H1 (cell line): ENCODE measurements around the gene TPRKB. TPM values are rescaled to one million over a fixed set of nuclear protein-coding genes. Genes with fewer than 3 reads are reported as not detected.

Experiments used
- CTCF ChIA-PET: fragments of 300-600 bp; sonication (Branson Sonifier 250); formaldehyde crosslinking; loops from one replicate; lab custom pipeline; 2021; ENCODE audit not compliant: partially characterized antibody; lab: Charles Lee
- POLR2A ChIA-PET: fragments of 300-600 bp; sonication (Branson Sonifier 250); formaldehyde crosslinking; loops from one replicate; lab custom pipeline; 2021; ENCODE audit warnings: inconsistent platforms; ENCODE audit not compliant: partially characterized antibody; lab: Charles Lee
- DNase-seq, 2 experiments: peaks; one replicate each; pipeline versions ENCODE4 v3.0.0 to v3.0.0-alpha.2; 2010 to 2022; ENCODE audit warnings: low spot score in 2 of 2, low read depth in 1 of 2, mixed read lengths in 1 of 2
- FAIRE-seq: peaks from 2 replicates; lab custom pipeline; 2011; peaks lifted over from hg19 to GRCh38; lab: Jason Lieb, UNC
- H2AFZ ChIP-seq: 2 replicates; pipeline ENCODE4 v1.8.1; 2012; ENCODE audit warnings: low read length, inconsistent platforms
- H2AK5ac ChIP-seq: 2 replicates; pipeline ENCODE4 v1.6.1; 2013; ENCODE audit warnings: low read depth, low read length
- H2BK120ac ChIP-seq: replicated peaks from 2 replicates; pipeline ENCODE3; 2013; ENCODE audit warnings: low read depth, low read length, inconsistent platforms
- H2BK12ac ChIP-seq: 2 replicates; pipeline ENCODE4 v1.6.1; 2013; ENCODE audit warnings: low read depth, low read length
- H2BK15ac ChIP-seq: 2 replicates; pipeline ENCODE4 v1.6.1; 2013; ENCODE audit warnings: low read length
- H2BK20ac ChIP-seq: 2 replicates; pipeline ENCODE4 v1.6.1; 2013; ENCODE audit warnings: low read length
- H2BK5ac ChIP-seq: 2 replicates; pipeline ENCODE4 v1.6.1; 2013; ENCODE audit warnings: low read depth, low read length
- H3K14ac ChIP-seq: 2 replicates; pipeline ENCODE4 v1.6.1; 2013; ENCODE audit warnings: inconsistent platforms; ENCODE audit not compliant: insufficient read length
- H3K18ac ChIP-seq: 2 replicates; pipeline ENCODE4 v1.6.1; 2013; ENCODE audit warnings: low read length; ENCODE audit errors: extremely low read depth
- H3K23ac ChIP-seq: 2 replicates; pipeline ENCODE4 v1.6.1; 2013; ENCODE audit warnings: inconsistent platforms; ENCODE audit not compliant: insufficient read length
- H3K23me2 ChIP-seq: 2 replicates; pipeline ENCODE4 v1.6.1; 2013; ENCODE audit warnings: low read depth, low read length
- H3K27ac ChIP-seq: 2 replicates; pipeline ENCODE4 v1.6.1; 2011; ENCODE audit warnings: low read depth, low read length, inconsistent platforms
- H3K27me3 ChIP-seq, 4 experiments: replicated peaks in 1 of 4; 1 replicate in 1 of 4; 2 replicates in 3 of 4; pipeline versions ENCODE4 v1.6.1 to v1.8.1; 2011 to 2013; ENCODE audit warnings: low read length in 3 of 4, mild to moderate bottlenecking in 3 of 4, inconsistent platforms in 2 of 4, mixed read lengths in 2 of 4, moderate library complexity in 1 of 4; ENCODE audit not compliant: control insufficient read depth in 3 of 4, insufficient read depth in 3 of 4; ENCODE audit errors: extremely low read depth in 1 of 4
- H3K36me3 ChIP-seq, 4 experiments: 2 replicates each; pipeline versions ENCODE4 v1.6.1 to v1.8.1; 2011 to 2013; ENCODE audit warnings: mild to moderate bottlenecking in 4 of 4, low read length in 3 of 4, moderate library complexity in 2 of 4, control low read depth in 1 of 4, inconsistent platforms in 1 of 4; ENCODE audit not compliant: insufficient read depth in 4 of 4, control insufficient read depth in 2 of 4
- H3K4ac ChIP-seq: replicated peaks from 2 replicates; pipeline ENCODE3; 2013; ENCODE audit warnings: low read length, low read depth, mixed read lengths, inconsistent platforms; ENCODE audit not compliant: insufficient read length
- H3K4me1 ChIP-seq, 4 experiments: replicated peaks in 1 of 4; 1 replicate in 1 of 4; 2 replicates in 3 of 4; pipeline versions ENCODE4 v1.6.1 to v1.8.1; 2011 to 2013; ENCODE audit warnings: low read length in 3 of 4, inconsistent platforms in 2 of 4, mixed read lengths in 1 of 4; ENCODE audit not compliant: insufficient read depth in 4 of 4, control insufficient read depth in 3 of 4
- H3K4me2 ChIP-seq, 2 experiments: 2 replicates each; pipeline versions ENCODE4 v1.6.1 to v1.8.1; 2011 to 2013; ENCODE audit warnings: low read depth in 2 of 2, low read length in 2 of 2, control low read depth in 1 of 2, inconsistent platforms in 1 of 2, mild to moderate bottlenecking in 1 of 2; ENCODE audit not compliant: insufficient read depth in 1 of 2
- H3K4me3 ChIP-seq, 4 experiments: fragments of 200-600, 300-600 bp in 1 of 4; sonication (generic), shearing (Covaris generic), sonication (Bioruptor Twin) in 1 of 4; 2 replicates each; pipeline versions ENCODE4 v1.5.1 to v1.8.1; 2011 to 2016; ENCODE audit warnings: low read length in 4 of 4, low read depth in 3 of 4, control low read depth in 2 of 4, inconsistent platforms in 2 of 4, mild to moderate bottlenecking in 2 of 4, mixed read lengths in 1 of 4, moderate library complexity in 1 of 4; ENCODE audit not compliant: insufficient read depth in 2 of 4; ENCODE audit errors: extremely low read depth in 1 of 4
- H3K56ac ChIP-seq: replicated peaks from 2 replicates; pipeline ENCODE3; 2013; ENCODE audit warnings: low read depth, mild to moderate bottlenecking, mixed read lengths, low read length, inconsistent platforms; ENCODE audit not compliant: insufficient read length
- H3K79me1 ChIP-seq: 2 replicates; pipeline ENCODE4 v1.6.1; 2013; ENCODE audit warnings: low read depth, low read length, control low read depth
- H3K79me2 ChIP-seq, 2 experiments: 2 replicates each; pipeline versions ENCODE4 v1.6.1 to v1.8.1; 2012 to 2013; ENCODE audit warnings: low read length in 2 of 2, mild to moderate bottlenecking in 2 of 2, inconsistent platforms in 1 of 2; ENCODE audit not compliant: insufficient read depth in 2 of 2, control insufficient read depth in 1 of 2
- H3K9ac ChIP-seq, 4 experiments: replicated peaks in 1 of 4; 1 replicate in 1 of 4; 2 replicates in 3 of 4; pipeline versions ENCODE4 v1.6.1 to v1.8.1; 2011 to 2013; ENCODE audit warnings: low read depth in 3 of 4, low read length in 3 of 4, control low read depth in 2 of 4, mild to moderate bottlenecking in 2 of 4, moderate library complexity in 2 of 4, inconsistent platforms in 1 of 4; ENCODE audit errors: extremely low read depth in 1 of 4
- H3K9me3 ChIP-seq, 2 experiments: 2 replicates each; pipeline versions ENCODE4 v1.6.1 to v1.8.1; 2012 to 2013; ENCODE audit warnings: mild to moderate bottlenecking in 2 of 2, moderate library complexity in 2 of 2, control low read depth in 1 of 2, inconsistent platforms in 1 of 2, low read depth in 1 of 2, low read length in 1 of 2, mixed read lengths in 1 of 2; ENCODE audit not compliant: insufficient read depth in 2 of 2
- H4K20me1 ChIP-seq, 2 experiments: replicated peaks in 1 of 2; 2 replicates each; pipeline versions ENCODE3 to v1.8.1; 2011 to 2013; ENCODE audit warnings: inconsistent platforms in 2 of 2, low read length in 2 of 2, mild to moderate bottlenecking in 1 of 2; ENCODE audit not compliant: insufficient read depth in 2 of 2, control insufficient read depth in 1 of 2
- H4K5ac ChIP-seq: 2 replicates; pipeline ENCODE4 v1.6.1; 2013; ENCODE audit warnings: low read length, low read depth, mixed read lengths, inconsistent platforms; ENCODE audit not compliant: insufficient read length
- H4K8ac ChIP-seq: 2 replicates; pipeline ENCODE4 v1.8.0; 2013; ENCODE audit warnings: mild to moderate bottlenecking, moderate library complexity, low read length, inconsistent platforms; ENCODE audit not compliant: insufficient read depth; ENCODE audit errors: extremely low read depth
- H4K91ac ChIP-seq: replicated peaks from 2 replicates; pipeline ENCODE3; 2013; ENCODE audit warnings: low read length, mixed read lengths, inconsistent platforms; ENCODE audit not compliant: insufficient read length
- CTBP2 ChIP-seq: IDR thresholded peaks from 2 replicates; pipeline ENCODE4 v1.7.0; 2011; ENCODE audit warnings: borderline replicate concordance, mild to moderate bottlenecking, moderate library complexity, mixed read lengths, low read length; ENCODE audit not compliant: insufficient read depth, insufficient read length
- NRF1 ChIP-seq: IDR thresholded peaks from 2 replicates; pipeline ENCODE4 v1.6.1; 2011; ENCODE audit warnings: mild to moderate bottlenecking, low read depth, low read length, improper control_type of control experiment
- RAD21 ChIP-seq, 2 experiments: IDR thresholded peaks in 1 of 2; conservative IDR thresholded peaks in 1 of 2; 2 replicates each; pipeline ENCODE4 v1.6.1; 2011; ENCODE audit warnings: low read depth in 2 of 2, low read length in 2 of 2, improper control_type of control experiment in 1 of 2, inconsistent platforms in 1 of 2, mild to moderate bottlenecking in 1 of 2, moderate library complexity in 1 of 2
- SAP30 ChIP-seq: fragments of 300-600 bp; sonication (generic); IDR thresholded peaks from 2 replicates; pipeline ENCODE4 v1.7.1; 2012; ENCODE audit warnings: low read length, moderate library complexity, mild to moderate bottlenecking, inconsistent platforms; ENCODE audit not compliant: insufficient read depth, insufficient replicate concordance
- SUZ12 ChIP-seq: fragments of 200-600 bp; sonication (generic); IDR thresholded peaks from 2 replicates; pipeline ENCODE4 v1.6.1; 2012; ENCODE audit warnings: mild to moderate bottlenecking, inconsistent platforms, low read length, moderate library complexity, mixed read lengths
- TAF1 ChIP-seq: IDR thresholded peaks from 2 replicates; pipeline ENCODE4 v1.6.1; 2011; ENCODE audit warnings: mild to moderate bottlenecking, low read depth, low read length
- ZNF274 ChIP-seq: IDR thresholded peaks from 2 replicates; pipeline ENCODE4 v1.7.0; 2012; ENCODE audit warnings: low read length, borderline replicate concordance; ENCODE audit errors: extremely low read depth
- WGBS, 2 experiments: shearing (Covaris generic) in 1 of 2; methylation state at CpG; one replicate each; pipeline versions ENCODE4 v1.1.6 to v1.1.7; 2013 to 2015; ENCODE audit warnings: low lambda C conversion rate in 2 of 2, mixed read lengths in 2 of 2, inconsistent platforms in 1 of 2, low coverage in 1 of 2, missing lambda C conversion rate in 1 of 2; ENCODE audit not compliant: insufficient replicate concordance in 2 of 2, insufficient coverage in 1 of 2, insufficient read length in 1 of 2; ENCODE audit errors: extremely low coverage in 1 of 2, missing lambda C conversion rate in 1 of 2; 5-methylcytosine and 5-hydroxymethylcytosine counted together
- polyA plus RNA-seq, 7 experiments: library from polyadenylated mRNA; depleted of rRNA in 3 of 7; stranded (reverse) in 5 of 7; unstranded in 2 of 7; fragments of >200 nt in 5 of 7; fragments of 200-250 nt in 2 of 7; gene quantifications; 1 replicate in 5 of 7; 2 replicates in 1 of 7; 4 replicates in 1 of 7; pipeline versions ENCODE4 v1.2.1 to v1.2.3, GENCODE V29; 2011 to 2013; ENCODE audit warnings: missing spikeins in 2 of 7, mixed read lengths in 2 of 7
- total RNA-seq: library from RNA; stranded (reverse); fragmentation: NEBNext Ultra II Directional; extraction: Animal tissue kit (Norgen Biotek cat#: 25700); gene quantifications from 2 replicates; pipeline ENCODE4 v1.2.1, GENCODE V29; 2021
- TF ChIP-seq, protein P1 (sequence below): IDR thresholded peaks from 2 replicates; pipeline ENCODE4 v1.6.1; 2011; ENCODE audit warnings: low read depth, mild to moderate bottlenecking, low read length; ENCODE audit not compliant: insufficient read depth

The TPRKB gene
- total and polyA plus RNA-seq, 2 of the 8 experiments (the other 6 are each of a cell fraction or from before 2014, with no cell fraction given) = 40.3 to 41.6 TPM

- Histone ChIP-seq H3K9me3 (no peaks in the 10 kb centered on the region), H3K18ac (no peak overlapping the region)
These were observed 25.4 kb upstream of the TPRKB start for GRCh38 chr2:73762571-73762970.

More at GRCh38 chr2:73762571-73762970, 25.4 kb upstream of the TPRKB start:
- H3K4me3 ChIP-seq = no peak overlapping the region
- ChIA-PET CTCF (interaction anchor here (0.7 to 1.3 kb wide), 3 partner anchors 16 to 135 kb away, joined by 3 read pairs; no protein-coding TSS in a partner anchor), POLR2A (no interaction called here)
- H3K36me3 ChIP-seq = peaks cover 7 to 41% (median 25%) of the 10 kb centered on the region in 4 experiments
- H2AFZ ChIP-seq = no peak overlapping the region
- no peak overlapping the region for H4K5ac ChIP-seq
- 88% methylated on average over 1 of the region's 1 CpG; no CpG with 5 or more reads in 1 of the 2 experiments for WGBS, 2 experiments
- H2BK5ac ChIP-seq = no peak overlapping the region
- no peak overlapping the region for H3K14ac ChIP-seq
- H4K20me1 ChIP-seq = no peaks in the 10 kb centered on the region
- H4K91ac ChIP-seq = no peak overlapping the region
- H3K23me2 ChIP-seq = no peaks in the 10 kb centered on the region
- H3K23ac ChIP-seq = no peak overlapping the region
- H2BK20ac ChIP-seq = no peak overlapping the region
- H3K9ac ChIP-seq = no peak overlapping the region
- no peak overlapping the region for H4K8ac ChIP-seq
- no peak overlapping the region for H2BK12ac ChIP-seq
- no peak overlapping the region for H3K4ac ChIP-seq
- no peak overlapping the region for H3K4me2 ChIP-seq
- DNase-seq (no peak), FAIRE-seq (no peak)
- no peaks in the 10 kb centered on the region for H3K27me3 ChIP-seq
- H2BK15ac ChIP-seq = no peak overlapping the region
- no peaks in the 10 kb centered on the region for H3K4me1 ChIP-seq
- H3K27ac ChIP-seq = no peak overlapping the region
- H2BK120ac ChIP-seq = no peak overlapping the region
- no peaks in the 10 kb centered on the region for H3K79me1 ChIP-seq
- no peak overlapping the region for H2AK5ac ChIP-seq
- no peak for TF ChIP-seq SAP30
- no peak for TF ChIP-seq RAD21 (IDR thresholded peaks at IDR 0.05 in 1 of 2, conservative IDR thresholded peaks at IDR 0.05 in 1 of 2; ENCODE audit: low read depth in 2 of 2, low read length in 2 of 2)
- no peak for TF ChIP-seq TAF1
- TF ChIP-seq CTBP2 = no peak
- TF ChIP-seq ZNF274 = no peak
- no peak for TF ChIP-seq NRF1
- TF ChIP-seq, protein P1, sequence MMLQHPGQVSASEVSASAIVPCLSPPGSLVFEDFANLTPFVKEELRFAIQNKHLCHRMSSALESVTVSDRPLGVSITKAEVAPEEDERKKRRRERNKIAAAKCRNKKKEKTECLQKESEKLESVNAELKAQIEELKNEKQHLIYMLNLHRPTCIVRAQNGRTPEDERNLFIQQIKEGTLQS = no peak
- TF ChIP-seq SUZ12 = no peak
- no peaks in the 10 kb centered on the region for H3K79me2 ChIP-seq
- no peak overlapping the region for H3K56ac ChIP-seq
